Transverse colon (tissue), 4 donors: ENCODE results near the gene ZFYVE21. TPM values are rescaled to one million over a fixed set of nuclear protein-coding genes. Genes with fewer than 3 reads are reported as not detected.

Experiments
- DNase-seq: peaks from one replicate; pipeline ENCODE4 v3.0.0-alpha.2; 2019
- H3K27ac ChIP-seq, 4 donors: fragments of 200-600 bp; sonication (generic); 2 replicates each; pipeline ENCODE4 v1.5.1; 2016 to 2018; ENCODE audit warnings: inconsistent platforms in 4 of 4
- H3K27me3 ChIP-seq: fragments of 200-600 bp; sonication (generic); 2 replicates; pipeline ENCODE4 v1.5.1; 2017; ENCODE audit warnings: inconsistent platforms
- H3K36me3 ChIP-seq, 4 donors: fragments of 200-600 bp; sonication (generic); 2 replicates each; pipeline ENCODE4 v1.5.1; 2017 to 2019; ENCODE audit warnings: inconsistent platforms in 4 of 4
- H3K4me1 ChIP-seq, 4 donors: fragments of 200-600 bp; sonication (generic); 2 replicates each; pipeline ENCODE4 v1.5.1; 2017 to 2020; ENCODE audit warnings: inconsistent platforms in 4 of 4
- H3K4me3 ChIP-seq, 4 donors: fragments of 200-600 bp; sonication (generic); 1 replicate in 1 of 4; 2 replicates in 3 of 4; pipeline versions ENCODE4 v1.5.1 to v1.6.1; 2017 to 2019; ENCODE audit warnings: inconsistent platforms in 4 of 4
- H3K9me3 ChIP-seq, 2 donors: fragments of 200-600 bp; sonication (generic); 2 replicates each; pipeline ENCODE4 v1.5.1; 2017 to 2019; ENCODE audit warnings: inconsistent platforms in 2 of 2
- CTCF ChIP-seq, 5 experiments: fragments of 200-600 bp in 3 of 5; fragments of 450-650 bp in 2 of 5; sonication (generic) in 3 of 5; IDR thresholded peaks; 1 replicate in 2 of 5; 2 replicates in 3 of 5; pipeline ENCODE4 v1.5.1; 2016 to 2017; ENCODE audit warnings: antibody characterized with exemption in 5 of 5, inconsistent platforms in 3 of 5, mild to moderate bottlenecking in 2 of 5, moderate library complexity in 1 of 5
- EP300 ChIP-seq: sonication (generic); formaldehyde crosslinking; IDR thresholded peaks from one replicate; pipeline ENCODE4 v1.6.1; 2017; ENCODE audit warnings: antibody characterized with exemption, low read depth
- POLR2A ChIP-seq: fragments of 450-650 bp; IDR thresholded peaks from one replicate; pipeline ENCODE4 v1.6.1; 2016; ENCODE audit warnings: antibody characterized with exemption, mild to moderate bottlenecking, moderate library complexity
- POLR2AphosphoS5 ChIP-seq, 3 donors: sonication (generic); formaldehyde crosslinking; IDR thresholded peaks; one replicate each; pipeline ENCODE4 v1.6.1; 2016; ENCODE audit warnings: antibody characterized with exemption in 3 of 3
- WGBS, 2 donors: methylation state at CpG; one replicate each; pipeline ENCODE4 v1.1.5; 2018; ENCODE audit warnings: low coverage in 1 of 2; 5-methylcytosine and 5-hydroxymethylcytosine counted together
- in situ Hi-C, 4 donors: fragments of 200-750 bp; cut with MboI; loops; one replicate each; pipeline versions ENCODE4 v1.15.0 to v1.15.1; 2017; ENCODE audit warnings: low sequenced_read_pairs in 3 of 4, low pct_ligation_motif_present in 1 of 4, low pct_unique_long_range_greater_than_20kb in 1 of 4
- intact Hi-C: fragments of 100-400 bp; cut with DNase I; formaldehyde crosslinking; loops from one replicate; pipeline ENCODE4 v1.15.1; 2023; ENCODE audit warnings: low total_unique reads
- total RNA-seq, 4 donors: library from RNA; depleted of rRNA; stranded (reverse); fragments of >200 nt; gene quantifications; one replicate each; pipeline ENCODE4 v1.1.0, GENCODE V29; 2016

The ZFYVE21 gene
- total RNA-seq, 4 donors from 2014 or later: 90.2 to 214 (median 137) TPM

DNA sequence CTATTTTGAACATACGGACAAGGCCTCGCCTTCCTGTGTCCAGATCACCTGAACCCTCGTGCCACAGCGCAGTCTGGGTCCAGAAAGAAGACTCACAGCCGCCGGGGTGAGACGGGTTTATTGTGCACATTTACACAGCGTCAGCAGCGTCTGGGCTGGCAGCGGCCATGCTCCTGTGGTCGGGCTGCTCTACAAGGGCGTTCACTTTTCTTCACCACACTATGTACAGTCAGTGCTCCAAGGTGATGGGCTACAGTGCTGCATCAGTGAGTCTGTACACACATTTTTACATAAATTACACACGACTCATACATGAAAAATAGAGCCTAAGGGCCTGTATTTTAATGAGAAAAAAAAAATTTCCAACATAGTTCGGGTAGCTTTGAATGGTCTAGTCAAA, 18.0 kb downstream of the ZFYVE21 start:
- no peak overlapping the region for H3K27ac ChIP-seq
- WGBS, 2 donors: 93 to 100% methylated on average over 2 to 14 of the region's 14 CpGs
- H3K27me3 ChIP-seq: no peaks in the 10 kb centered on the region
- no peaks in the 10 kb centered on the region for H3K9me3 ChIP-seq
- intact Hi-C loops: no loop called here
- no peak overlapping the region for H3K4me3 ChIP-seq
- peaks cover 0 to 35% (median 6%) of the 10 kb centered on the region in 4 donors for H3K36me3 ChIP-seq
- no peak for TF ChIP-seq POLR2A
- no peak for TF ChIP-seq POLR2AphosphoS5 (IDR thresholded peaks at IDR 0.05)
- TF ChIP-seq EP300: no peak
- no peak for TF ChIP-seq CTCF (IDR thresholded peaks at IDR 0.05)
- no peak for DNase-seq
- H3K4me1 ChIP-seq: peaks cover 0 to 12% (median 4%) of the 10 kb centered on the region in 4 donors
- in situ Hi-C loops: no loop called here

- H3K4me1 ChIP-seq: peaks cover 0 to 12% (median 4%) of the 10 kb centered on the region in 4 donors
- H3K36me3 ChIP-seq: peaks cover 0 to 30% (median 4%) of the 10 kb centered on the region in 4 donors
- H3K4me3 ChIP-seq: no peak overlapping the region
- H3K27ac ChIP-seq: no peak overlapping the region
- no peaks in the 10 kb centered on the region for H3K27me3 ChIP-seq
- DNase-seq: no peak
- no peaks in the 10 kb centered on the region for H3K9me3 ChIP-seq
- WGBS, 2 donors: 92 to 93% methylated on average over 3 to 21 of the region's 23 CpGs
- in situ Hi-C loops: no loop called here
- intact Hi-C loops: no loop called here
- TF ChIP-seq CTCF (IDR thresholded peaks at IDR 0.05): no peak
- TF ChIP-seq POLR2AphosphoS5 (IDR thresholded peaks at IDR 0.05): no peak
- TF ChIP-seq EP300: no peak
- no peak for TF ChIP-seq POLR2A
Observed at GRCh38 chr14:103734081-103734888, 18.7 kb downstream of the ZFYVE21 start.

DNA sequence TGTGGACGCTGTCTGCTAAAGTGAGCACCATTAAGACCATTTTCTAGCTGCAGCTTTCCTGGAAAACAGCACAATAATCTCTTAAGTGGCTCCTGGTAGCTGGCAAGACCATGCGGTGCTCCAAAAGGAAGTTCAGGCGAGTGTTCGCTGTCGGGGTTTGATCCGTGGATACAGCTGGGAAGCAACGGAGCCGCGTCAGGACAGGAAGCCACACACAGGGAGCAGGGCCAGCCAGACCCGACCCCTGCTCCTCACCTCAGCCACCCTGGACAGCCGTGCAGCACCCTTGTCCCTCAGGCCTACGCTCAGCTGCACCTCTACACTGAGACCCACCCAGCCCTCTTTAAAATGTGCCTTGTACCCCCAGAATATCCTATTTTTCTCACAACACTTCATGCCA, 19.4 kb downstream of the ZFYVE21 start:
- no peak overlapping the region for H3K27ac ChIP-seq
- H3K36me3 ChIP-seq: peaks cover 0 to 32% (median 0%) of the 10 kb centered on the region in 4 donors
- intact Hi-C loops (no loop called here), in situ Hi-C loops (no loop called here)
- H3K4me1 ChIP-seq: peaks cover 0 to 12% (median 4%) of the 10 kb centered on the region in 4 donors
- WGBS, 2 donors: 67 to 90% methylated on average over 1 to 12 of the region's 12 CpGs
- no peaks in the 10 kb centered on the region for H3K27me3 ChIP-seq
- DNase-seq: no peak
- no peak overlapping the region for H3K4me3 ChIP-seq
- H3K9me3 ChIP-seq: no peaks in the 10 kb centered on the region
- TF ChIP-seq POLR2A (no peak), EP300 (no peak), CTCF (IDR thresholded peaks at IDR 0.05) (no peak), POLR2AphosphoS5 (IDR thresholded peaks at IDR 0.05) (no peak)

GRCh38 chr14:103735439-103735814, 19.8 kb downstream of the ZFYVE21 start:
- in situ Hi-C loops: no loop called here
- Histone ChIP-seq H3K27ac (no peak overlapping the region), H3K4me3 (no peak overlapping the region), H3K9me3 (no peaks in the 10 kb centered on the region), H3K36me3 (peaks cover 0 to 34% (median 0%) of the 10 kb centered on the region in 4 donors), H3K27me3 (no peaks in the 10 kb centered on the region), H3K4me1 (peaks cover 0 to 12% (median 4%) of the 10 kb centered on the region in 4 donors)
- no peak for DNase-seq
- 71% methylated on average over 7 of the region's 7 CpGs; no CpG with 5 or more reads in 1 of the 2 donors for WGBS, 2 donors
- TF ChIP-seq EP300 (no peak), POLR2A (no peak), POLR2AphosphoS5 (IDR thresholded peaks at IDR 0.05) (no peak), CTCF (IDR thresholded peaks at IDR 0.05) (no peak)
- intact Hi-C loops: no loop called here
